HG03469 (cell line): ENCODE results near the gene TRPC4AP.

ENCODE experiments used
- ATAC-seq: cut with Tn5 transposase; IDR thresholded peaks from one replicate; pipeline ENCODE4 v1.9.1; 2021; ENCODE audit warnings: mild to moderate bottlenecking, moderate library complexity, moderate number of reproducible peaks; ENCODE audit not compliant: unreplicated experiment

The TRPC4AP gene

GRCh38 chr20:35003211-35004031 is 89.2 kb downstream of the TRPC4AP start:
- no peak for ATAC-seq

GRCh38 chr20:35002426-35003210 is 90.0 kb downstream of the TRPC4AP start:
- ATAC-seq, result no peak

- no peak for ATAC-seq
These were observed 90.8 kb downstream of the TRPC4AP start for GRCh38 chr20:35001596-35002362.

GRCh38 chr20:35000922-35001595 is 91.5 kb downstream of the TRPC4AP start:
- ATAC-seq, result no peak

GRCh38 chr20:35000311-35000921 is 92.2 kb downstream of the TRPC4AP start:
- no peak for ATAC-seq

- ATAC-seq, result no peak
These were observed 92.8 kb downstream of the TRPC4AP start for GRCh38 chr20:34999782-35000181.

GRCh38 chr20:34999021-34999451 is 93.6 kb downstream of the TRPC4AP start:
- no peak for ATAC-seq

GRCh38 chr20:34998331-34998950 is 94.2 kb downstream of the TRPC4AP start:
- no peak for ATAC-seq

- ATAC-seq, result no peak
These were observed 94.8 kb downstream of the TRPC4AP start for GRCh38 chr20:34997774-34998173.

GRCh38 chr20:34997131-34997561 is 95.5 kb downstream of the TRPC4AP start:
- no peak for ATAC-seq

GRCh38 chr20:34996243-34997028 is 96.2 kb downstream of the TRPC4AP start:
- no peak for ATAC-seq

- no peak for ATAC-seq
These were observed 96.9 kb downstream of the TRPC4AP start for GRCh38 chr20:34995696-34996095.

GRCh38 chr20:34995192-34995591 is 97.4 kb downstream of the TRPC4AP start:
- no peak for ATAC-seq

- no peak for ATAC-seq
These were observed 98.0 kb downstream of the TRPC4AP start for GRCh38 chr20:34994509-34995131.

GRCh38 chr20:34993941-34994508 is 98.6 kb downstream of the TRPC4AP start:
- no peak for ATAC-seq

- ATAC-seq, result no peak
These were observed 99.7 kb downstream of the TRPC4AP start for GRCh38 chr20:34992751-34993417.

GRCh38 chr20:34990661-34991214 is 101.9 kb downstream of the TRPC4AP start:
- ATAC-seq, result no peak
